Right lobe of liver (tissue), 4 donors: ENCODE data around the gene BET1L.
"Not testable (repeated sequence)": the region's sequence is repeated elsewhere in the genome, so short reads cannot be mapped to it uniquely, and the experiment has no call there.

Source experiments
- CTCF ChIP-seq, 4 donors: fragments of 200-600 bp in 3 of 4; fragments of 450-650 bp in 1 of 4; IDR thresholded peaks; one replicate each; pipeline versions ENCODE4 v1.5.1 to v1.8.0; 2016 to 2022; ENCODE audit warnings: antibody characterized with exemption in 4 of 4, mild to moderate bottlenecking in 2 of 4
- POLR2A ChIP-seq: fragments of 450-650 bp; IDR thresholded peaks from one replicate; pipeline ENCODE4 v1.6.1; 2017; ENCODE audit warnings: antibody characterized with exemption, mild to moderate bottlenecking
- donor health status: DM: no; HTN: no; CAD: no.
- donor health status: DM: no; HTN: no; CAD: no.
- donor health status: DM: no; HTN: yes; CAD: no.

DNA sequence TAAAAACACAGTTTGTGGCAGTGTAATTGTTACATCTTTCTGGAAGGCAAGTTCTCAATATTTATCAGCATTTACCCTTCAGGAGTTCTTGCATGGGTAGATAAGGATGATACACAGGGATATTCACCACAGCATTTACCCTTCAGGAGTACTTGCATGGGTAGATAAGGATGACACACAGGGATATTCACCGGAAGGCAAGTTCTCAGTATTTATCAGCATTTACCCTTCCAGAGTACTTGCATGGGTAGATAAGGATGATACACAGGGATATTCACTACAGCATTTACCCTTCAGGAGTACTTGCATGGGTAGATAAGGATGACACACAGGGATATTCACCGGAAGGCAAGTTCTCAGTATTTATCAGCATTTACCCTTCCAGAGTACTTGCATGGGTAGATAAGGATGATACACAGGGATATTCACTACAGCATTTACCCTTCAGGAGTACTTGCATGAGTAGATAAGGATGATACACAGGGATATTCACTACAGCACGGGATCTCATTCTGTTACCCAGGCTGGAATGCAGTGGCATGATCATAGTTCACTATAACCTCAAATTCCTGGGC is 13.5 kb upstream of the BET1L start:
- not testable (repeated sequence) for TF ChIP-seq POLR2A; CTCF (IDR thresholded peaks at IDR 0.05)
